Daoy (cell line): Measurements from ENCODE around the gene SLC39A10. TPM values are rescaled to one million over a fixed set of nuclear protein-coding genes. Genes with fewer than 3 reads are reported as not detected.

Experiments used
- DNase-seq: peaks from one replicate; pipeline ENCODE4 v3.0.0-alpha.2; 2015; ENCODE audit warnings: low read depth
- total RNA-seq: library from RNA; depleted of rRNA; stranded (reverse); fragments of >200 nt; shearing (Covaris generic); gene quantifications from 2 replicates; pipeline ENCODE4 v1.2.3, GENCODE V29; 2014; rRNA removed

Gene SLC39A10, protein sequence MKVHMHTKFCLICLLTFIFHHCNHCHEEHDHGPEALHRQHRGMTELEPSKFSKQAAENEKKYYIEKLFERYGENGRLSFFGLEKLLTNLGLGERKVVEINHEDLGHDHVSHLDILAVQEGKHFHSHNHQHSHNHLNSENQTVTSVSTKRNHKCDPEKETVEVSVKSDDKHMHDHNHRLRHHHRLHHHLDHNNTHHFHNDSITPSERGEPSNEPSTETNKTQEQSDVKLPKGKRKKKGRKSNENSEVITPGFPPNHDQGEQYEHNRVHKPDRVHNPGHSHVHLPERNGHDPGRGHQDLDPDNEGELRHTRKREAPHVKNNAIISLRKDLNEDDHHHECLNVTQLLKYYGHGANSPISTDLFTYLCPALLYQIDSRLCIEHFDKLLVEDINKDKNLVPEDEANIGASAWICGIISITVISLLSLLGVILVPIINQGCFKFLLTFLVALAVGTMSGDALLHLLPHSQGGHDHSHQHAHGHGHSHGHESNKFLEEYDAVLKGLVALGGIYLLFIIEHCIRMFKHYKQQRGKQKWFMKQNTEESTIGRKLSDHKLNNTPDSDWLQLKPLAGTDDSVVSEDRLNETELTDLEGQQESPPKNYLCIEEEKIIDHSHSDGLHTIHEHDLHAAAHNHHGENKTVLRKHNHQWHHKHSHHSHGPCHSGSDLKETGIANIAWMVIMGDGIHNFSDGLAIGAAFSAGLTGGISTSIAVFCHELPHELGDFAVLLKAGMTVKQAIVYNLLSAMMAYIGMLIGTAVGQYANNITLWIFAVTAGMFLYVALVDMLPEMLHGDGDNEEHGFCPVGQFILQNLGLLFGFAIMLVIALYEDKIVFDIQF
- total RNA-seq, result 12.3 and 14.4 TPM in 2 replicates

DNA sequence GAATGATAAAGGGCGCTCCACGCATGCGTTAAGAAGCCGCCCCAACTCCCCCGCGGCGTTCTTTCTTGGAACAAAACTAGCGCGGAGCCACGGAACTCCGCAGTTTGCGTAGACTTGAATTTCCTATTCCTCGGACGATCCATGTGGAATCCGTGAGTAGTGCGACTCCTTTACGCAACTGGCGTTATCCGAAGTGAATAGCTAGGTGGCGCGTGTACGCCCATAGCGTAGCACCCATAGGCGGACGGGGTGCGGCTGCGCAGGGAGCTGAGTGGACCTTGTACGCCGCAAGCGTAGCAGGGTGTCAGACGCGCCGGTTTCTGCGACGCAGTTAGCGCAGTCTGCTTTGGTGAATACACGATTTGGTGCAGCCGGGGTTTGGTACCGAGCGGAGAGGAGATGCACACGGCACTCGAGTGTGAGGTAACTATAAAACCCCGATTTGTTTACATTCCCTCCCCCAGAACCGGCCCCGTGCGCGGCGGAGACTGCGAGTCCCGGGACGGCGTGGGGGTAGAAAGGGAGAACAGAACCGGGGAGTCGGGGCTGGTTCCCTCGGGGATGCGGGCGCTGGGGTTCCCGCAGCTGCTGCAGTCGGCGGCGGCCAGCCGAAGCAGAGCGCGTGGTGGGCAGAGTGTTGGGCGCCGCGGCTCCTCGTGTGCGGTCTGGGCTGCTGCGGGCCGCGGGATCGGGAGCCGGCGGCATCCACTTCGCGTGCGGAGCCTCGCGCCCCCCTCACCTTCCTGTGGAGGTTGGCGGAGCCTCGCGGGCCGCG, at the start of gene SLC39A10:
TSS of gene SLC39A10 (plus strand) at position 368 of the 775 bp plus-strand sequence. CDS start 22,817 bp downstream, outside the sequence.
- peak; percentile 97 for DNase-seq

DNA sequence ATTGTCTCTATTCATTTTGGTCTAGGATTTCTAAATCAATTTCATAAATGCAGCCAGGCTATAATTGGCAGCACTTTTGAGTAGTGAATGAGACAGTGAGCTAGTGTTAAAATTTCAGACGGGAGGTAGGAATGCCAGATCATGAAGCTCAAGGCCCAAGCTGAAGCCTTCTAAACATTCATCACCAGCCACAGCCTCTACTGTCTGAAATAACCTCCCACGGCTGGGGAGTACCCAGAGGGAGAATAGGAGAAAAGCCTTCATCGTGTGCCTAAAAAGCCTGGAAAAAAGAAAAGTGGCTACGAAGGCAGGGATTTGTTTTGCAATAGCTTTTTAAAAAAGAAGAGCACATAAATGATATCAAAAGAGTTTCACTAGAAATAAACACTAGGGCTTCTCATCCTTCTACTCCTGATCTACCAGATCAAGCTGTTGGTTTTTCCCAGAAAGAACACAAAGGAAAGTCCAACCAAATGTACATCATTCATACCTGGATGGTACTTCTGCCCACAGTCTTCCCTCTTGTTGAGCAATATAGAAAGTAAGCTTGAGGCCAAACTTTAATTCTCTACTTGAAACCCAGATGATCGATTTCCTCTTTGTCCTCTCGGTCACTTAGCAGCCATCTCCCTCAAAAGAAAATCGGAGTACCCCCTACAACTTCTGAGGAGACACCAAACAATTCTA, 48.1 kb upstream of the SLC39A10 start:
- no peak for DNase-seq

DNA sequence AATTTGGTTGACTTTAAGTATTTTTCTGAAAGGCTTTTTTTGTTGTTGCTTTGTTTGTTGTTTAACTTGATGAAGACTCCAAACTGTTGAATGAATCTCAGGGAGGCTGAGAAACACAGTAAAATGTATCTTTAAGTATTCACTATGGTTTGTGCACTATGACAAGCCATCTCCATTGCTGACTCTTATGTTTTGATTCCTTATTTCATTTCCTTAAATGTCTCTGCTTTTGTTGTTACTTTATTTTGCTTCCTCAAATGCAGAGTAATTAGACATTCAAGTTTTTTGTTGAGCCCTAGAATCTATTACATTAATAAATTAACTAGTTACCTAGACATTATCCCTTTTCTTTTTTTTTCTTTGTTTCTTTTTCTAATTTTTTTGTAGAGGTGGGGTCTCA, 46.3 kb upstream of the SLC39A10 start:
- DNase-seq, result no peak

DNA sequence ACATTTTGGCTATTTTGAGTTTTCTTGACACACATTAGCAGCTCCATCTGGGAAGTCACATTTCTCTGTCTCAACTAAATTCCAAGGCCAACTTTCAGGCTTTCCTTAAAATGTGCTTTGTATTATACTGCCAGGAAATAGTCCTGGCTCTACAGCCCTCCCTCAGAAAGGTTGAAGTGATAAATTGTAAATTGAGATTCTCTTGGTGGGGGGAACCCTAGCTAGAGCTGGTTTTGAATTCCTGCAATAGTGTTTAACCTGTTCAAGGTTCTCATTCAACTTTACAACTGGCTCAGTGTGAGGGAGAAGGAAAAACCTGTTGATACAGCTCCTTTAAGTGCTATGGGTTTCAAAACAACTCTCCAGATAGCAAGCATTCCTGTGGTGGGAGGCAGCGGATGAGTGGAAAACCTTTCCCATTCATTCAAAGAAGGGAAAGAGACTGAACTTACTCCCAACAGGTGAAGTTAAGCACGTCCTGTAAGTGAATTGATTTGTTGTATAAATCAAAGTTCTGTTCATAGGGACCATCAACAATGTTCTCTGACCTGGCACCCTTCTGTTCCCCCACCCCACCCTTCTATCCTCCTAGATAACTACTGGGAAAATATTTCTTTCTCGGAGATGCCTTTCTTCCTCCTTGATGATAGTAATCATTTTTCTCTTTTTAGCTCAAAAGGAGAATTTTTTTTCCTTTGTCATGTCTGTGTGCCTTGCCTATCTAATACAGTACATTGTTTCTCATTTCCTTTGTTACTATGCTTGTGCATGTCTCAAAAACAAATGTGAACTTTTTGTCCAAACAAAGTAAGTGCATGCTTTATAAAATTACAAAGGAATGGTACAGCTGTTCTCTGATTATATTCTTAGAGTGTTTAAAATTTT, 44.2 kb upstream of the SLC39A10 start:
- peak; percentile 71 for DNase-seq

DNA sequence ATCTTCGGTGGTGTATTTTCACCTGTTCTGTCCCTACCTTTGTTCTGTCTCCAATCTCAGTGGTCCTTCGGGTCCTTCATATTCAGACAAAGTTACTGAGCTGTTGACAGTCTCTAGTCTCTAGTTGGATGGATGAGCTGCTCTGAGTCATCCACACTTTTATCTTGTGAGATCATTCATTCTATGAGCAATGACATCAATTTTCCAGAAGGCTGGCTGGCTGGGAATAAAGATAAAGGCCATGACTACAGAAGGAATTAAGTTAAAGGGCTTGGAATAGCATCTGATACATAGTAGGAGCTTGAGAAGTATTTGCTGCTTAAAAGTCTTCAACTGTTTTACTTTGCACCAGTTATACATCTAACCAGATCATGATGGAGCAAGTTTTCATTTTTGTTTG, 43.1 kb upstream of the SLC39A10 start:
- peak; percentile 80 for DNase-seq

DNA sequence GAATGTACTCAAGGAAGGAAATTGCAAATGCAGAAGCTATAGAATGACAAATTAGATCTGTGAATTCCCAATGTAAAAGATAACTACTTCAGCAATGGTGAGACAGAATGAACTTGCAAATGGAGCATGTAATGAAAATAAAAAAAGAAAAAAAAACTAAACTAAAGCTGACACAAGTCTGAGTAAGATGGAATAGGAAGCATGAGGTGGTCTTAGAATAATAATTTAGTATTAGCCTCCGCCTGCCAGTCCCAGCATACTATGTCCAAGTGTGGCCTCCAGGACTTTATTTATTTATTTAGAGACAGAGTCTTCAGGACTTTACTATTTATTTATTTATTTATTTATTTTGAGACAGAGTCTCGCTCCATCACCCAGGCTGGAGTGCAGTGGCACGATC, 37.4 kb upstream of the SLC39A10 start:
- peak; percentile 6 for DNase-seq

DNA sequence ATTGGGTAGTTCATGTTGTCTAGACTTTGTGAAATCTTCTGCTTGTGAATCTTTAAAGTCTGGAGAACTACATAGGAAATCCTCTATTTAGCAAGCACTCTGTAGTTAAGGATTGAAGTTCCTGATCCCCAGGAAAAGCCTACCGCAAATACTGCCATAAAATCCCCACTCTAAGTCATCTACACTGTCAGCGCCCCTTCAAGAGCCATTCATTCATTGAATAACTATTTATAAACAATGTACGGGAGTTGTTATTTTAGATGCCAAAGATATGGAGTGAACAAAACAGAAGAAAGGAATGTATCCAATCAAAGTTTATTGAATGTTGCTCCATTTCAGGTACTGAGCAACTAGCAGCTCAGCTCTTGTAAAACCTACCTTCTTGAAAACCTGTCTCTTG, 36.5 kb upstream of the SLC39A10 start:
- no peak for DNase-seq

DNA sequence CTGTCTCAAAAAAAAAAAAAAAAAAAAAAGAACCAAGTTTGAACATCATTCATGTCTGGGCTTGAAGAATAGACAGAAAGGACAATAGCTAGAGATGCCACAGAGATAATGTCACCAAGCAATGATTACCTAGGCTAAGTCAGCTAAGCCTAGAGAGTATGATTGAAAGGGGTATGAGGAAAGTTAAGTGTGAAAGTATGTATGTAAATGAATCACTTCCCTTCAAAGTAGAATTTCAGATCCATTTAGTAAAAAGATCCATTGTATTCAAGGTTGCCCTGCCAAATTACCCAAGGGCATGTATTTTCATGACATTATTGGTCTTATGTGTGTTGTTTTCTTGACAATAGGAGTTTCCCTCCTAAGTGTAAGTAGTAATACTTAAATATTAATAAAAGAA, 34.1 kb upstream of the SLC39A10 start:
- peak; percentile 7 for DNase-seq

DNA sequence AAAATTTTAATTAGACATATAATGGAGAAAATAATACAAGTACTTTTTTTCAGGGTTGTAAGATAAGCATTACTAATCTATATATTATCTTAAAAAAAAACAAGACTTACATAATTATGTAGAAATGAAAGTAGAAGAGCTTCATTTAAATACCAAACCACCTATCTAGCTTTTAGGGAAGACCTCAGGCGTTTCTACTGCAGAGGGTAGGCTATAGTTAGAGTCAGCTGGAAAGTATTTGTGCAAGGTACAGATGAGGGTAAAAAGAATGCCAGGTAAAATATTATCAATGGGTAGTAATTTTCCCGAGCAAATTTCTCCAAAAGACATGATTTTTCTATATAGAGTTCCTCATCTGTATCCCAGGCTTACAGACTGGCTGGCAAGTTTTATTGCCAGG, 30.5 kb upstream of the SLC39A10 start:
- no peak for DNase-seq

DNA sequence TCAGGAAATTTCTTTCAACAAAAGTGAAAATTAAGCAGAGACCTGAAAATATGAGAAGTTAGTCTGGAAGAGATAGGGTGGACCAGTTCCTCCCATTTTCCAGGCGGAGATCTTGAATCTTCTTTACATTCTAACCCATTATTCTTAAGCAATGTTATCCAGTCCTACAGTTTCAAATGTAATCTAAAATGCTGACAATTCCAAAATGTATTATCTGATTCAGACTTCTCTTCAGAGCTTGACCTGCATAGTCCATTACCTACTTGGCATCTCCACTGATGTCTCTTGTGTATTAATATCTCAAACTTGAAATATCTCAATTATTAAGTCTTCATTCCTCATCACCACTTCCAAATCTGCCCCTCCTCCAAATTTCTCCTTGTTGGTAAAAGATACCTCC, 28.4 kb upstream of the SLC39A10 start:
- DNase-seq, result no peak

DNA sequence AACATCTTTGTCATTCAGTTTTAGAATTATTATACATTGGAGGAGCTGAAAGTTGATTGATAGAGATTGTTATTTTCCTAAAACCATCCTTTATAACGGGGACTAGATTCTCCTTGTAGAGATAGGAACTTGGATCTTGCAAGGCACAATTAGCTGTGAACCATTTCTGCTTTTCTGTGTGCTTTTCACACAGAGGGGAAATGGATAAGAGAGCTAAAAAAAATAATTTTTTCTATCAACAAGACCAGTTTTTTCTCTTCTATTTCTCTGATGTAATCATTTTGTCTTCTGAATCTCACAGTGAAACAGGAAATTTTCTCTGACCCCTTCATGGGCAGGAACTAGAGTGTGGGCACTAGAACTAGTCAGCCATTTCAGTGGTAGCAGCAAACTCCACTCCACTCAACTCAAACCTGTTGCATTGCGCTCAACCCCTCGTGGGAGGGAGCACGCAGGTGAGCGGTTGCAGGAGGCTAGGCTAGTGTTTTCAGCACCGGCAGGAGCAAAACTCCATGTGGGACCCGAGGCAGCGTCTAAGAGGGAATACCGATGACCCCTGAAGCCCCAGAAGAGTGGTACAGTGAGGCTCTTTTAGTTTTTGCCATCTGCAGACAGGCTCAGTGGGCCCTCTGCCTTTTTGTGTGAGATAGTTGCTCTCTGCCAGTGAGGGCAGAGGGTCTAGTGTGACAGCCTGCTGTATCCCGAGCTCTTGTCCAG, 24.0 kb upstream of the SLC39A10 start:
- no peak for DNase-seq

DNA sequence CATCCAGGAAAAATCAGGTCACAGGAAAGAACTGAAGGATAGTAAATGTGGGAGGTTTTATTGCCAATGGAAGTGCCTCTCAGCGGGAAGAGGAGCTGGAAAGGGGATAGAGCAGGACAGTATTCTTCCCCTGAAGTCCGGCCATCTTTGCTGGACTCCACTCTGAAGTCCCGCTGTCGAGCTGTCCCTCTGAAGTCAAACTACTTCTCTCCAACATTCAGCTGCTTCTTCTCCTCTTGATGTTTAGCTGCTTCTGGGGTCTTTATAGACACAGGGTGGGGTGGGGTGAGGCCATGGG, 23.5 kb upstream of the SLC39A10 start:
- no peak for DNase-seq

DNA sequence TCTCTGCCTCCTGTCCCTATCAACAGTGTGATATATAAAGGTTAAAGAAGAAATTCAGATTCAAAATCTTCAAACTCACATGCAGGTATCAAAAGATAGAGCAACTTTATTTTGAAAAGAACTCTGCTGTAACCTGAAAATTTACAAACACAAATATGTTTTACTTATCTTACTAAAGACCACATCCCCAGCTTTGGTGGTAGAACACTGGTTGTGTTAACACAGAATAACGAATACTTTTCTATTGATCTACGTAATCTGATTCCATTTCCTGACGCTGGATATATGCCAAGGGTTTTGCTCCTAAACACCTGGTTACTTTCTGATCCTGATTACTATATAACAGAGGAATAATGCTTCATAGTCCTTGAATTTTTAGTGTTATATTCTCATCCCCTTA, 23.1 kb upstream of the SLC39A10 start:
- DNase-seq, result no peak

DNA sequence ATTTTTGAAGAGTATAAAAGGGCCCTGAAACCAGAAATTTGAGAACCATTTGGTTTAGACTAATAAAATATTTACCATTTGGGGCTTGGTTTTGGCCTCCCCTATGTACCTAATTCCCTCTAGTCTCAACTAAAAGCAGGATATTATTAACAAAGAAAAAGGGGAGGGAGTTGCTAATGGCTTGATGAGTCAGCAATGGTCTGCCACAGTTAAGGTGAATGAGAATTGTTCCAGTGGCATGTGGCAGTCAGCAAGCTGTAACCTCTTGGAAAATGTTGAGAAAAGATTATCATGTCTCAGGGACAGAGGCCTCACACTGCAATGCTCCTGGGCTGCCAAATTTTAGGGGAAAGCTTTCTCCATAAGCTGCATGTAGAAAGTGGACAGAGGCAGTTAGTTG, 20.1 kb upstream of the SLC39A10 start:
- DNase-seq, result peak; percentile 27

DNA sequence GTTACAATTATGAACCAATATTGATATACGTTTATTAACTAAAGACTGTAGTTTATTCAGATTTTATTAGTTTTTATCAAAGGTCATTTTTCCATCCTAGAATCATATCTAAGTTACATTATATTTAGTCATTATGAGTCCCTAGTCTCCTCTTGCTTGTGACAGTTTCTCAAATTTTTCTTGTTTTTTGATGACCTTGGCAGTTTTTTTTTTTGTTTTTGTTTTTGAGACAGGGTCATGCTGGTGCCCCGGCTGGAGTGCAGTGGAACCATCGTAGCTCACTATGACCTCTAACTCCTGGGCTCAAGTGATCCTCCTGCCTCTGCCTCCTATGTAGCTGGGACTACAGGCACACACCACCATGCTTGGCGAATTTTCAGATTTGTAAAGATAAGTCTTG, 18.3 kb upstream of the SLC39A10 start:
- no peak for DNase-seq

DNA sequence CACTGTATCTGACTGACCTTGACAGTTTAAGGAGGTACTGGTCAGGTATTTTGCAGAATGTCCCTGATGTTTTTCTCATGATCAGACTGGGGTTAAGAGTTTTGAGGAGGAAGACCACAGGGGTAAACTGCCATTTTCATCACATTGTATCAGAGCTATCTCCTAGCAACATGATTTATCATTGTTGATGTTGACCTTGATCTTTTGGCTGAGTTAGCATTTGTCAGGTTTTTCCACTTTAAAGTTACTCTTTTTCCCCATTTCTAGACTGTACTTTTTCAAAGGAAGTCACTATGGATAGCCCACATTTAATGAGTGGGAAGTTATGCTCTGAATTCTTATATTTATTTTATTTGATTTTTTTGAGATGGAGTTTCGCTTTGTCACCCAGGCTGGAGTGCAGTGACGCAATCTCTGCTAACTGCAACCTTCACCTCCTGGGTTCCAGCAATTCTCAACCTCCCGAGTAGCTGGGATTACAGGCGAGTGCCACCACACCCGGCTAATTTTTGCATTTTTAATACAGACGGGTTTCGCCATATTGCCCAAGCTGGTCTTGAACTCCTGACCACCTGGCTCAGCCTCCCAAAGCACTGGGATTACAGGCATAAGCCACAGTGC, 17.7 kb upstream of the SLC39A10 start:
- DNase-seq, result no peak

DNA sequence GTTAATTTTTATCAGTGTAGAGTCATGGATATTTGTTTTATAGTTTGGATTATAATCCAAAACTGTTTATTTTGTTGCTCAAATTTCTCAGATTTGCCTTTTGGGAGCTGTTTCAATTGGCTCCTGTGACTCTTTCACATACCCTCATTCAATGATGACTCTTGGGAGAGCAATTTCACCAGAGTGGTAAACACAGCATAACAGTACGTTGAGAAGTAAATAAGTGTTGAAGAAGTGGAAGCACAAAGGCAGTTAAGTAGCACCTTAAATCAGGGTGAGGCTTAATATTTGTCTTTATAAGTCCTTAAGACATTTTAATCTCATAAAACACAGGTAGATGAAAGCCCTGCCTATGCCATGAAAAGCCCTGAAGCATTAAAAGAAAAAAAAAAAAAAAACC, 17.1 kb upstream of the SLC39A10 start:
- no peak for DNase-seq

DNA sequence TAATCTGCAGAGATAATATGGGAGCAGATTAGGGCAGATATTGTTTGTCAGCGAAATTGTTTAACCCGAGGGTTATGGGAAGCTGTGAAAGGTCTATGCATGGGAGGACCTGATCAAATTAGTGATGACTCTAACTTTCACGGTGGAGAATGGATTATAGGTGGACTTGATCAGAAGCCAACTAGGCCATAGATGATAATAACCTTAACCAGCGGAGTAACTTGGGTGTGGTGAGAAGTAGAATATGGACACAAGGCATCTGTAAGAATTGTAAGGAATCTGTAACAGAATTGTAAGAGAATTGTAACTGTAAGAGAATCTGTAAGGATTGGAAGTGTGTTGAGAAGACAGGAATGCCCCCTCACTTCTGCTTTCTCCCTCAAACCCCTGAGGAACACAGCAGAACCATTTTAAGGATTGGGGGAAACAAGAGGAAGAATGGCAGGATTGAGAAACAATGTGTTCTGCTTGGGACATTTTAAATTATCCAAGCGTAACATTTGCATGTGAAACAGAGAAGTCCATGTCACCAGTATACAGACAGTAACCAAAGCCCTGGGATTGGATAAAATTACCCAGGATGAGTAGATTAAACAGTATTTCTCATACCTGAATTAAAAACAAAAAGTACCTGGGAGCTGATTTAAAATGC, 14.9 kb upstream of the SLC39A10 start:
- DNase-seq, result no peak

DNA sequence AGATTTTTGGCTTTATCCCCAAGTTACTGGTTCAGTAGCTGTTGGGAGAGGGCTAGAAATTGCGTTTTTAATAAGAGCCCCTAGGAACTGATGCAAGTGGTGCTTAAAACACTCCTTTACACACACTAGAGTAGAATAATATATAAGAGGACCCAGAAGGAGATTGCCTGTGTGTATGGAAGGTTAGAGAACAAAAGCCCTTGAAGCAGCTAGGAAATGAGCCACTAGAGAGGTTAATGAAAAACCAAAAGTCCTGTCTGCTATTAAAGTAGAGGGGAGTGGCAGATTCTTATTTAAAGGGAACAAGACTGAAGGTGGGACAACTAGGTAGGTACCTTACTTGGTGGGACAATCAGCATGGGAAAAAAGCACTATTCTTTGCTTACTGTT, 14.4 kb upstream of the SLC39A10 start:
- no peak for DNase-seq
